ENCODE measurements around the gene TLCD3A. TPM values are rescaled to one million over a fixed set of nuclear protein-coding genes. Genes with fewer than 3 reads are reported as not detected.

TLCD3A gene
- total RNA-seq, 1 donor from 2014 or later: 2.0 TPM

DNA sequence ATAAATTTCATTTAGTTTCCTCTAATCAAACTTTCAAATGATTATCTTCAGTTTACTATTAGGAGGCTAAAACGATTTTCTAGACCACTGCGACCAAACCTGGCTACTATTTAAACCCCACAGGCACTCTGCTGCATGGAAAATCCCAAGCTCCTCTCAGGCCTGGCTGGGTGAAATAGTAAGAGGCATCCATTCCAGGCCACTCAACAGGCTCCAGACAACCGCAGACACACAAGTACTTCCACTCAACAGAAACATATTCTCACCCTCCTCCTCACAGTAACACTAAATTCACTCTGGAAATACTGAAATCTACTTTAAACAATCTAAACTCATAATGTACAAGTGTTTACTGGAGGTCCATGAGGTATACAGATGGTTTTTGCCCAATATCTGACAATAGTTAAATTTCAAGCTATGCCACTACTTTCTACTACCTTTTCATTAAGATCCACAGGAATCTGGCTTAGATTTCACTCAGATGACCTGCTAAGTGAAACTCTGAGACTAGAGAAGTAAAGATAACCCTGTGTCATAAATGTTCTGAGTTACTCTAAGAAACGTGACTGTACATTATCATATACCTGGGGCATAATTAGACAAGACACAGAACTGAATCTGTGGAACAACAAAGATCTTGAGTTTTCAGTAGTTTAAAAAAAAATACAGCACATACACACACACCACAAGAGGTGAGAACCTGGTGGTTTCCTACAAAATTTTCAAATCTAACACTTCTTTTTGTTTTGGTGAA lies 28.1 kb upstream of the TLCD3A start:
- ATAC-seq (ENCODE audit: poor library complexity) (peak; percentile 60), DNase-seq (no peak)
- intact Hi-C loops (cut with DNase I): loop anchor here (5.0 kb wide), 1 partner anchor 292 kb away; a partner anchor contains a TSS

DNA sequence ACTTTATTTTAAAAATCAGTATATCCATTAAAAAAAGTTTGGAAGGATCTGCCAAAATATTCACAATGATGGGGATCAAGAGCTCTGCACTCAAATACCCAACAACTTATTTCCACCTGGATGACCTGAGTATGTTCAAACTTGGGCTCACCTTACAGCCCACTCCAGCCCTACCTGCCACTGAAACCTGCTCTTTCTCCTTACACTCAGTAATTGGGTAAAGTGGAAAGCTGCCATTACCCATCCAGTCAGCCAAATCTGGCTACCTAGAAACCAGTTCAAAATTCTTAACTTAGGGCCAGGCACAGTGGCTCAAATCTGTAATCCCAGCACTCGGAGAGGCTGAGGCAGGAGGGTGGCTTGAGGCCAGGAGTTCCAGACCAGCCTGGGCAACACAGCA lies 27.4 kb upstream of the TLCD3A start:
- intact Hi-C loops (cut with DNase I): no loop called here
- DNase-seq (no peak), ATAC-seq (ENCODE audit: poor library complexity) (no peak)

- intact Hi-C loops (cut with DNase I): no loop called here
- peak; percentile 82 for ATAC-seq (ENCODE audit: poor library complexity)
- no peak for DNase-seq
These were observed 26.5 kb upstream of the TLCD3A start for GRCh38 chr17:705863-706262.

- intact Hi-C loops (cut with DNase I): no loop called here
- ATAC-seq (ENCODE audit: poor library complexity) (no peak), DNase-seq (no peak)
These were observed 24.3 kb upstream of the TLCD3A start for GRCh38 chr17:708132-708531.

DNA sequence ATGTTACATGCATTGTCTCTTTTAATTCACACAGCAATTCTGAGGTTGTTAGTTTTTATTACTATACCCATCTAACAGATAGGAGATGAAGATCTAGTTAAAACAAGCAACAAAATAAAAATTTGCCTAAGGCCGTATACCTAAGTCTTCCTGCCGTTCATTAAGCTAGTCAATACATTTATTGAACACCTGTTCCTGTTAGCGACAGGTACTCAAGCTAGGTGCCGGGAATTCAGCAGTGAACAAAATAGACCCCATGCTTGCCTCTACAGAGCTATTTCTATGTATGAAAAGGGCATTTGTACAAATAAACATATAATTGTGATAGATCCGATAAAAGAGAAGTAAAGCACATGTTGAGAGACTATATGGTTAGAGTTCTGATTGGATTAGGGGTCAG lies 14.3 kb upstream of the TLCD3A start:
- no peak for ATAC-seq (ENCODE audit: poor library complexity)
- intact Hi-C loops (cut with DNase I): no loop called here
- no peak for DNase-seq

DNA sequence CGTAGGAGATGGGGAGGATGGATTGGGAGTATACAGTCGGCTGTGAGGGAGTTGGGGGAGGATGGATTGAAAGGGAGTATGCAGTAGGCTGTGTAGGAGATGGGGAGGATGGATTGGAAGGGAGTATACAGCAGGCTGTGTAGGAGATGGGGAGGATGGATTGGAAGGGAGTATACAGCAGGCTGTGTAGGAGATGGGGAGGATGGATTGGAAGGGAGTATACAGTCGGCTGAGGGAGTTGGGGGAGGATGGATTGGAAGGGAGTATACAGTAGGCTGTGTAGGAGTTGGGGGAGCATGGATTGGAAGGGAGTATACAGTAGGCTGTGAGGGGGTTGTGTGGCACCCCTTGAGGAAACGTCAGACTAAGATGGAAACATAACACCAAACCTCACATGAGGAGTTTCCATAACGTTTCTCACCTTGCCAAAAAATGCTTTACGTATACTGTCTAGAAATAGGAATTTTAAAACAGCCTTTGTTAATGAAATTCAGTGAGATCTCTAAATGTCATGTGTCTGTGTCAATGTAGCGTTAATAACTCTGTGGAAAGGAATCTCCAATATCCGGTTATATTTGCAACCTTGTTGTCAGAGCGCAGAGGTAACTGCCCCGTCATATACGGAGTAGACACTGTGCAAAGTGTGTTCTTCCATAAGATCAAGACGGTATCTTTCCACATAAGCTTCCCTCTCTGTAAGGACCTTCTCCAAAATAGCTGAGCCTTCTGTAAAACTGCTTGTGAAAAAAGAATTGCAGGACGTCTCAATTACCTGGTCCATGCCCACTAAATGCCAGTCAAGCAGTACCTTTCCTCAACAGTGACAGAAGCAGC lies 11.5 kb upstream of the TLCD3A start:
- DNase-seq: no peak
- ATAC-seq (ENCODE audit: poor library complexity): no peak
- intact Hi-C loops (cut with DNase I): no loop called here

DNA sequence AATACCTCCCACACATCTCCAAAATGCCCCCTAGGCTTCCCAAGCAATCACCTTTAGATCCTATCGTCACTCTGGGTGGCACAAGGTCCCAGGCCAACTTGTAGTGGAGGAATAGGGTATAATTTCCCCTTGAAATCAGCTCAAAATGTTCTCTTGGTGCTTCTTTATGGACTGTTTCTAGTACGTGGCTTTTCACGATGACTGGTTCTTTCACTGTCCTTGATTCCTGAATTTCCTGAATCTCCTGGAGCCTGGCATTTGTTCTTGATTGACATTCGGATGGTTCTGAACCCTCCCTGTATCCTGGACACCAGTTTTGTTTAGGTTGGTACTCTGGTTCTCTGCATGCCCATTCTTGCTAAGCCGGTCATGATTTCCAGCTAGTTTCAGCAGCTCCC lies 10.9 kb upstream of the TLCD3A start:
- ATAC-seq (ENCODE audit: poor library complexity): no peak
- intact Hi-C loops (cut with DNase I): no loop called here

GRCh38 chr17:725084-725483 lies 7.3 kb upstream of the TLCD3A start:
- DNase-seq (no peak), ATAC-seq (ENCODE audit: poor library complexity) (no peak)
- intact Hi-C loops (cut with DNase I): no loop called here

More for the DNA sequence above, 10.9 kb upstream of the TLCD3A start:
- DNase-seq: no peak

GRCh38 chr17:725746-726145 lies 6.7 kb upstream of the TLCD3A start:
- ATAC-seq (ENCODE audit: poor library complexity) (no peak), DNase-seq (no peak)
- intact Hi-C loops (cut with DNase I): no loop called here

DNA sequence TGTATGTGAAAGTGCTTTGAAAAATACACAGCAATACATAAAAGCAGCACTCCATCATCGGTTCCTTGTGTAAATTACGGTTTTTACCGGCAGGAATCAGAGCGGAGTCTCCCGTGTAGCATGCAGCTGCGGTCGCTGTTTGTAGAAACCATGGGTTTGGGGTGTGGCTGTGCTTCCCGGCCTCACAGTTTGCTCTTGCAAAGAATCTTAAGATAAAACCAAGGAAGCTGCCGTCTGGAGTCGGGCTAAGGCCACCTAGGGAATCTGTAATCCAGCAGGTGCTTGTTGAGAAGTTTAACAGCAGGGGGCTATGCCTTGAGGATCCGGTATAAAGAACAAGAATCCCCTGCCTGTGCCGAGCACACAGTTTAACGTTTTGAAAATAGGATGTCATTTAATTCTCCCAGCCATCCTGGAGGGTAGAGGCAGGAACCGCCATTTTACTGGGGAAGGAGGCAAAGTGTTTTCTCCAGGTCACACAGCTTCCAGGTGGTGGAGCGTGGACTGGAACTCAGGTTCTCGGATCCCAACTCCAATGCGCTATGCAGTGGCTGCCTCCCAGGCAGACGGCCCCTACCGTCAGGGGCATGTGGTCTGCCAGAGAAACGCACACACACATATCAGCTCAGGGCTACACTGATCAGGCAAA lies 6.0 kb upstream of the TLCD3A start:
- no peak for DNase-seq
- no peak for ATAC-seq (ENCODE audit: poor library complexity)
- intact Hi-C loops (cut with DNase I): no loop called here

GRCh38 chr17:728911-729310 lies 3.5 kb upstream of the TLCD3A start:
- no peak for ATAC-seq (ENCODE audit: poor library complexity)
- no peak for DNase-seq
- intact Hi-C loops (cut with DNase I): no loop called here

GRCh38 chr17:731644-732066 lies 741 bp upstream of the TLCD3A start:
- intact Hi-C loops (cut with DNase I): no loop called here

GRCh38 chr17:732902-733720 lies 715 bp downstream of the TLCD3A start:
- ATAC-seq (ENCODE audit: poor library complexity) (peak; percentile 61), DNase-seq (peak; percentile 50)
- intact Hi-C loops (cut with DNase I): no loop called here

More at GRCh38 chr17:731644-732066, 741 bp upstream of the TLCD3A start:
- DNase-seq (peak; percentile 46), ATAC-seq (ENCODE audit: poor library complexity) (no peak)

GRCh38 chr17:733743-734142 lies 1.3 kb downstream of the TLCD3A start:
- DNase-seq (no peak), ATAC-seq (ENCODE audit: poor library complexity) (no peak)
- intact Hi-C loops (cut with DNase I): no loop called here

GRCh38 chr17:737561-738113 lies 5.2 kb downstream of the TLCD3A start:
- no peak for ATAC-seq (ENCODE audit: poor library complexity)
- DNase-seq: no peak
- intact Hi-C loops (cut with DNase I): no loop called here

DNA sequence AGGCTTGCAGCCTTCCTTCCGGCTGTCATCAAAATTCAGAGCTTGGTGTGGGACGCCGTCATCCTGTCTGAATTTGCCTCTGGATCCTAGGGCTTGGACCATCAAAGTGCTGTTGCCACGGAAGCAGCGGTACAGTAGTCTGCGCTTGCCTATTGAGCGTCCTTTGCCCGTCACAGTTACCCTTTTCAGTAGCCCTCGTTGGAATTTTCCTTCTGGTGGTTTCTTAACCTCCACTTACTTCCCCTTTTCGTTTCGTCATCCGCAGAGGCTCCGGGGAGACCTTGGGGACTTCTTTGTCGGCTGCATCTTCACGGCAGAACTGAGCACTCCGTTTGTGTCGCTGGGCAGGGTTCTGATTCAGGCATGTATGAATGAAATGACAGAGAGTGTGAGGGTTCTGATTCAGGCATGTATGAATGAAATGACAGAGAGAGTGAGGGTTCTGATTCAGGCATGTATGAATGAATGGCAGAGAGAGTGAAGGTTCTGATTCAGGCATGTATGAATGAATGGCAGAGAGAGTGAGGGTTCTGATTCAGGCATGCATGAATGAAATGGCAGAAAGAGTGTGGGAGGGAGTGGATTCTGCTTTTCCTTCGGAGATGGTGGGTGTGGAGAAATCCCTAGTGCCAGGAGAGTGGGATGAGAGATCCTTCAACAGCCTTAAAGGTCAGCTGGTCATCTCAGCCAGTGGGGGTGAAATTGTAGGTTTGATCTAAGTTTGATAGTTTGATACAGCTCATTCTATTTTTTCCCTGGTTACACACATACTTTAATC lies 8.0 kb downstream of the TLCD3A start:
- no peak for ATAC-seq (ENCODE audit: poor library complexity)
- intact Hi-C loops (cut with DNase I): no loop called here
- no peak for DNase-seq

GRCh38 chr17:742147-742793 lies 9.9 kb downstream of the TLCD3A start:
- intact Hi-C loops (cut with DNase I): no loop called here
- DNase-seq: no peak
- ATAC-seq (ENCODE audit: poor library complexity): no peak

Data from Right ventricle myocardium superior (tissue), 1 donor.